ENCODE data around the gene RETNLB. TPM values are rescaled to one million over a fixed set of nuclear protein-coding genes. Genes with fewer than 3 reads are reported as not detected.

Gene RETNLB
- total RNA-seq, 2 experiments from 2014 or later, result not detected

- no peak for DNase-seq
- peaks cover 6% of the 10 kb centered on the region for H3K4me1 Mint-ChIP-seq
- H3K9me3 Mint-ChIP-seq, result peaks cover 10% of the 10 kb centered on the region
- H3K27me3 Mint-ChIP-seq, result no peaks in the 10 kb centered on the region
- H3K36me3 Mint-ChIP-seq, result no peaks in the 10 kb centered on the region
- H3K4me3 Mint-ChIP-seq, result no peak overlapping the region
- H3K27ac Mint-ChIP-seq, result no peak overlapping the region
These were observed 34.5 kb downstream of the RETNLB start for GRCh38 chr3:108722724-108723123.

GRCh38 chr3:108719178-108719806 lies 37.9 kb downstream of the RETNLB start:
- Mint-ChIP-seq H3K27me3 (no peaks in the 10 kb centered on the region), H3K9me3 (peaks cover 10% of the 10 kb centered on the region), H3K4me3 (no peak overlapping the region), H3K4me1 (peaks cover 6% of the 10 kb centered on the region), H3K36me3 (no peaks in the 10 kb centered on the region), H3K27ac (no peak overlapping the region)
- DNase-seq, result no peak

GRCh38 chr3:108718454-108718853 lies 38.8 kb downstream of the RETNLB start:
- H3K36me3 Mint-ChIP-seq, result no peaks in the 10 kb centered on the region
- peaks cover 10% of the 10 kb centered on the region for H3K9me3 Mint-ChIP-seq
- no peak overlapping the region for H3K27ac Mint-ChIP-seq
- H3K4me3 Mint-ChIP-seq, result no peak overlapping the region
- no peak for DNase-seq
- H3K27me3 Mint-ChIP-seq, result no peaks in the 10 kb centered on the region
- peaks cover 2% of the 10 kb centered on the region for H3K4me1 Mint-ChIP-seq

GRCh38 chr3:108713816-108714215 lies 43.4 kb downstream of the RETNLB start:
- DNase-seq, result no peak
- Mint-ChIP-seq H3K27ac (no peak overlapping the region), H3K9me3 (no peaks in the 10 kb centered on the region), H3K27me3 (no peaks in the 10 kb centered on the region), H3K36me3 (no peaks in the 10 kb centered on the region), H3K4me3 (no peak overlapping the region), H3K4me1 (no peaks in the 10 kb centered on the region)

- Mint-ChIP-seq H3K27ac (no peak overlapping the region), H3K4me1 (no peaks in the 10 kb centered on the region), H3K27me3 (no peaks in the 10 kb centered on the region), H3K36me3 (no peaks in the 10 kb centered on the region), H3K9me3 (no peaks in the 10 kb centered on the region), H3K4me3 (no peak overlapping the region)
- DNase-seq, result no peak
These were observed 44.1 kb downstream of the RETNLB start for GRCh38 chr3:108713009-108713516.

Other genes starting within 250 kb of the RETNLB start
- gene MYH15, start 246.8 kb downstream of the RETNLB start, total RNA-seq, result under 1 TPM; 0.14 TPM
- gene CIP2A, start 168.0 kb downstream of the RETNLB start, total RNA-seq, result 10 to 100 TPM; 51.8 to 54.8 TPM
- gene DZIP3, start 167.7 kb downstream of the RETNLB start, total RNA-seq, result 10 to 100 TPM; 16.2 to 17.0 TPM
- gene TRAT1, start 65.4 kb upstream of the RETNLB start, total RNA-seq, result 10 to 100 TPM; 12.3 to 15.2 TPM
- gene GUCA1C, start 196.5 kb upstream of the RETNLB start, total RNA-seq, result not detected